Coronary artery (tissue), 2 donors: ENCODE data around the gene USP28.
A peak's percentile ranks its signal among the peaks of the same experiment; 100 is the strongest.
"Not testable (repeated sequence)": the region's sequence is repeated elsewhere in the genome, so short reads cannot be mapped to it uniquely, and the experiment has no call there.

Experiments
- DNase-seq: peaks from one replicate; pipeline ENCODE4 v3.0.0-alpha.2; 2017; ENCODE audit warnings: low spot score
- H3K27ac ChIP-seq, 2 donors: fragments of 200-600 bp; sonication (generic); one replicate each; pipeline ENCODE4 v1.5.1; 2016 to 2019
- H3K4me3 ChIP-seq: fragments of 200-600 bp; sonication (generic); 2 replicates; pipeline ENCODE4 v1.5.1; 2016; ENCODE audit warnings: mild to moderate bottlenecking, moderate library complexity
- TF ChIP-seq, protein P1 (sequence below): fragments of 200-600 bp; sonication (generic); IDR thresholded peaks from one replicate; pipeline ENCODE4 v1.5.1; 2019; ENCODE audit warnings: antibody characterized with exemption

The USP28 gene

DNA sequence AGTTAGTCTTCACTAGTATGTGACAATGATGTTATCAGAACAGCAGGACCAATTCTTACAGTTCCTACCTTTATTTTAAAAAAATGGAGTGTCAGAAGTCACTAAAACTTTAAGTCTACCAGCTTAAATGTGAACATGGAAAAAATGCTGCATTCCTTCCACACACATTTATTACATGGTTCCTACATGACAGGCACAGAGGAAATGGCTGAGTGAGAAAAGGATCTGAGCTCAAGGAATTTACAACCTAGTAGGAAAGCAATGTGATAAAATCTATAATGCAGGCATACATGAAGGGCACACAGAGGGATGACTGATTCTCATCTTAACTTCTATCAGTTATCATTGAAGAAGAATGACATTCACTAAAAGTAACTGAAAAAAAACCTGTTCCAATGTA is 72.8 kb downstream of the USP28 start:
- no peak for DNase-seq
- Histone ChIP-seq H3K27ac (no peak overlapping the region), H3K4me3 (no peak overlapping the region)
- TF ChIP-seq, protein P1, sequence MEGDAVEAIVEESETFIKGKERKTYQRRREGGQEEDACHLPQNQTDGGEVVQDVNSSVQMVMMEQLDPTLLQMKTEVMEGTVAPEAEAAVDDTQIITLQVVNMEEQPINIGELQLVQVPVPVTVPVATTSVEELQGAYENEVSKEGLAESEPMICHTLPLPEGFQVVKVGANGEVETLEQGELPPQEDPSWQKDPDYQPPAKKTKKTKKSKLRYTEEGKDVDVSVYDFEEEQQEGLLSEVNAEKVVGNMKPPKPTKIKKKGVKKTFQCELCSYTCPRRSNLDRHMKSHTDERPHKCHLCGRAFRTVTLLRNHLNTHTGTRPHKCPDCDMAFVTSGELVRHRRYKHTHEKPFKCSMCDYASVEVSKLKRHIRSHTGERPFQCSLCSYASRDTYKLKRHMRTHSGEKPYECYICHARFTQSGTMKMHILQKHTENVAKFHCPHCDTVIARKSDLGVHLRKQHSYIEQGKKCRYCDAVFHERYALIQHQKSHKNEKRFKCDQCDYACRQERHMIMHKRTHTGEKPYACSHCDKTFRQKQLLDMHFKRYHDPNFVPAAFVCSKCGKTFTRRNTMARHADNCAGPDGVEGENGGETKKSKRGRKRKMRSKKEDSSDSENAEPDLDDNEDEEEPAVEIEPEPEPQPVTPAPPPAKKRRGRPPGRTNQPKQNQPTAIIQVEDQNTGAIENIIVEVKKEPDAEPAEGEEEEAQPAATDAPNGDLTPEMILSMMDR, result no peak

DNA sequence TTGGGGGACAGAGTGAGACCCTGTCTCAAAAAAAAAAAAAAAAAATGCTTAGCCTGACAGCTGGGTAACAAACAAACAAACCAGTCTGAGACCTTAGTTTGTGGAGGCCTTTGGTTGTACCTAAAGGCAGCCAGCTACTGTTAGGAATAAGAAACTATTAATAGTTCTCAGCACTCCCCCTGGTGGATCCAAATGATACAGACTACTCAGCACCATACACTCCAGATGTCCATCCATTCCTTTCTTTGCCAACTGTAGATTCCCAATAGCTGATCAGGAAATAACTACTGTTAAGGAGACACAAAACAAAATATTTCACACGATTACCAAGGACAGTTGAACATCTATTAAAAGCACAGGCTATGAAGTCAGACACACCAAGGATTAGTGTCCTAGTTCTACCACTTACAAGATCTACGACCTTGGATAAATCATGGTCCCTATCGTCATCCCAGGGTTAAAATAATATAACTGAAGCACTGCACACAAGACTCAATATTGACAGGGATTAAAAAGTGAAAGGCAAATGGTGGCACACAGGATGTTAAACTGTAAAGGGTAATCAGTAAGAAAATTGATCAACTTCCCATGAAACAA is 78.6 kb downstream of the USP28 start:
- Histone ChIP-seq H3K4me3 (no peak overlapping the region), H3K27ac (no peak overlapping the region)
- TF ChIP-seq, protein P1, result peak; percentile 53
- DNase-seq, result no peak

DNA sequence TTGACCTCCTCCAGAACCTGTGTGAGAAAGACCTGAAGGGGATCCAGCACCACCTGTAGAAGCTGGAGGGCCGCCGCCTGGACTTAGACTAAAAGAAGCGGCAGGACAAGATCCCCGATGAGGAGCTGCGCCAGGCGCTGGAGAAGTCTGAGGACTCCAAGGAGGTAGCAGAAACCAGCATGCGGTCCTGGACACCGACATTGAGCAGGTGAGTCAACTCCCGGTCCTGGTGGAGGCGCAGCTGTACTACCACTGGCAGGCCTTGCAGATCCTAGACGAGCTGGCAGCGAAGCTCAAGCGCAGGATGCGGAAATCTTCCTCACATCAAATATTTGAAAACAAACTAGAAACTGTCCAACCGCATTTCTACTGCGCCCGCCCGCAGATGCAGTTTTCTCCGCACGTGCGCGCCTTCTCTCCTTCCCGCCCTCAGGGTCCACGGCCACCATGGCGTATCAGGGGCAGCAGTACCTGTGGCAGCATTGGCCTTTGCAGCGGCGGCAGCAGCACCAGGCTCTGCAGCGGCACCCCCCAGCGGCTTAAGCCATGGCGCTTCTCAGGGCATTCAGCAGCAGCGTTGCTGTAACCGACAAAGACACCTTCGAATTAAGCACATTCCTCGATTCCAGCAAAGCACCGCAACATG is 85.6 kb downstream of the USP28 start:
- no peak for DNase-seq
- no peak overlapping the region for H3K27ac ChIP-seq
- no peak overlapping the region for H3K4me3 ChIP-seq
- TF ChIP-seq, protein P1, result no peak

DNA sequence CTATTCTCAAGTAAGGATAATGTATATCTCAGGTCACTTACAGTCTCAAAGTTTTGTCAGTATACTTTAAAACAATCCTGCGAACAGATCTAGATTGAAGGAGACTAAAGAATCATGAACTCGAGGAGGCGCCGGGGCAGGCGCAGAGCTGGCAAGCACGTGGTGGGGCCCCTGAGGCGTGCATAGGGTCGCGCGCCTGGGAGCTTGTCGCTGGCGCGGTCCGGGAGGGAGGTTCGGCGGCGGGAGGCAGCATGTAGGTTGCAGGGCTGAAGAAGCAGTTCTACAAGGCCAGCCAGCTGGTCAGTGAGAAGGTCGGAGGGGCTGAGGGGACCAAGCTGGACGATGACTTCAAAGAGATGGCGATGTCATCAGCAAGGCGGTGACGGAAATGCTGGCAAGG is 86.4 kb downstream of the USP28 start:
- H3K4me3 ChIP-seq, DNase-seq, H3K27ac ChIP-seq: not testable (repeated sequence)

DNA sequence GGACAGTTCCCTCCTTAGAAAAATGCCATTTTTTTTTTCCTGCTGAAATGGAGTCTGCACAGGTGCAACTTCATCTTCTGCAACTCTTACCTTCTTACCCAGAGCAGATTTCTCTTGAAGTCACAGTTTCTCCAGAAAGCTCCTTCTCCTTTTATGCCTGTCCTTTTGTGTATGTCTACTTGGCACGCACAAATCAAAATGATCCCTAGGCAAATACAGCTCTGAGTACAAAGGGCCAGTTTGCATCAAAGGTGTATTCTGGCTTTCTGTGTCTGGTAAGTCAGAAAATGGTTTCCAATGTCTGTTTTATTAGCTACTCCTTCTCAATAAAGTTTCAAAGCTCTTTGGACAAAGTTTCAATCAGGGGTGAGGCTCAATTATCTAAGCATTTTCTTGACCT is 93.2 kb downstream of the USP28 start:
- TF ChIP-seq, protein P1, result no peak
- Histone ChIP-seq H3K4me3 (no peak overlapping the region), H3K27ac (no peak overlapping the region)
- DNase-seq, result no peak

DNA sequence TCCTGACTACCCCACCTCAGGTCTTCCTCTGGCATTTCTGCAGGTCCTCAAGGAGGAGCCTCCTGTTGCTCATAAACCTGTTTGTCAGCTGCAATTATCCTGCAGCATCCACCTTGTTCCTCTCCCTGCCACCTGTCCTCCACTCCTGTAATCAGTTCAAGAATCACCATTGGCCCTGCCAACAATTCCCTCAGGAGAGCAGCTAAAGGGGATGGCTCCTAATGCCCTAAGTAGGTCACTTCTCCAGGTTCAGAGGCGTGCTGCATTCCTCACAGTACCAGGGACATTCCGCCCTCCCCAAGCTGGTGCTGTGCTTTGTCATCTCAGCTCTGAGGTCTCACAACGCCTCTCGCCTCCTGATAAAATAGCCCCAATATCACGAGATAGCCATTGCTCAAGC is 93.7 kb downstream of the USP28 start:
- DNase-seq, result no peak
- TF ChIP-seq, protein P1, result no peak
- Histone ChIP-seq H3K27ac (no peak overlapping the region), H3K4me3 (no peak overlapping the region)

DNA sequence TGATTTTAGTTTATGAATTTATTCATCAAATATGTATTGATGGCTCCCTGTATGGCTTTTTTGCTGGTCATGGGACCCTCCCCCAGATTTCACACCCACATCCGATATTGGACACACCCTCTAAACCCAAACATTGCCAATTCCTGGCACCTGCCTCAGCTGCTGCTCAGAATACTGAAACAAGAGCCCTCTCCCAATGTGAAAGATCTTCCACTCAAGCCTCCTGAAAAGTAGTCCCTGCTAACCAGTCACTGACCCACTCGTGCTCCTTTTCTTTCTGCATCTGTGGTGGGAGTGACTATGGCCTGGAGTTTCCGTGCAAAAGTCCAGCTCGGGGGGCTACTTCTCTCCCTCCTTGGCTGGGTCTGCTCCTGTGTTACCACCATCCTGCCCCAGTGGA is 95.9 kb downstream of the USP28 start, which contains the start of gene CLDN25:
Gene CLDN25, plus strand, starts transcription at position 301 of the 400 bp plus-strand sequence. Its CDS starts 0 bp downstream, at position 301.
- H3K27ac ChIP-seq, result peak within 1 kb of the TSS; percentile 16 to 68
- DNase-seq, result no peak
- H3K4me3 ChIP-seq, result no peak within 1 kb of the TSS

More for the DNA sequence above, 95.9 kb downstream of the USP28 start, which contains the start of gene CLDN25:
- TF ChIP-seq, protein P1, result no peak
